Erythroblast (primary cell): Measurements from ENCODE around the gene RRAS2.

ENCODE experiments used
- GATA1 ChIP-seq: IDR thresholded peaks from 2 replicates; pipeline ENCODE4 v1.6.1; 2011; ENCODE audit warnings: low read depth, mild to moderate bottlenecking, control low read depth, low read length, moderate library complexity
- POLR2A ChIP-seq: IDR thresholded peaks from 2 replicates; pipeline ENCODE4 v1.6.1; 2011; ENCODE audit warnings: mild to moderate bottlenecking, low read length

- TF ChIP-seq POLR2A = no peak
- TF ChIP-seq GATA1 = no peak
These were observed 114.1 kb downstream of the RRAS2 start for GRCh38 chr11:14244926-14245325.
